Activated naive CD8-positive, alpha-beta T cell treated with anti-CD3 and anti-CD28 coated beads for 36 hours (primary cell): ENCODE results near the gene NPHP3. TPM values are rescaled to one million over a fixed set of nuclear protein-coding genes. Genes with fewer than 3 reads are reported as not detected.

Experiments
- DNase-seq: peaks from one replicate; pipeline ENCODE4 v3.0.0; 2021
- H3K27ac Mint-ChIP-seq: one replicate; pipeline ENCODE4 v1.8.0; 2022; ENCODE audit warnings: mild to moderate bottlenecking, moderate library complexity, mixed read lengths
- H3K27me3 Mint-ChIP-seq: one replicate; pipeline ENCODE4 v1.8.0; 2022; ENCODE audit warnings: mild to moderate bottlenecking, mixed read lengths
- H3K36me3 Mint-ChIP-seq: one replicate; pipeline ENCODE4 v1.8.0; 2021; ENCODE audit warnings: mild to moderate bottlenecking, mixed read lengths
- H3K4me1 Mint-ChIP-seq: one replicate; pipeline ENCODE4 v1.8.0; 2021; ENCODE audit warnings: mixed read lengths
- H3K4me3 Mint-ChIP-seq: one replicate; pipeline ENCODE4 v1.8.0; 2022; ENCODE audit warnings: mild to moderate bottlenecking, moderate library complexity, mixed read lengths
- H3K9me3 Mint-ChIP-seq: one replicate; pipeline ENCODE4 v1.8.0; 2022; ENCODE audit warnings: mixed read lengths
- total RNA-seq, 2 experiments: library from RNA; stranded (reverse); gene quantifications; one replicate each; pipeline ENCODE4 v1.2.3, GENCODE V29; 2021

Gene NPHP3
- total RNA-seq, 2 experiments from 2014 or later, result 7.3 to 8.4 TPM

GRCh38 chr3:132638706-132639105 lies 83.5 kb downstream of the NPHP3 start:
- H3K27ac Mint-ChIP-seq, result no peak overlapping the region
- no peaks in the 10 kb centered on the region for H3K27me3 Mint-ChIP-seq
- H3K36me3 Mint-ChIP-seq, result peaks cover 24% of the 10 kb centered on the region
- no peaks in the 10 kb centered on the region for H3K9me3 Mint-ChIP-seq
- H3K4me3 Mint-ChIP-seq, result no peak overlapping the region
- no peak for DNase-seq
- H3K4me1 Mint-ChIP-seq, result no peaks in the 10 kb centered on the region

DNA sequence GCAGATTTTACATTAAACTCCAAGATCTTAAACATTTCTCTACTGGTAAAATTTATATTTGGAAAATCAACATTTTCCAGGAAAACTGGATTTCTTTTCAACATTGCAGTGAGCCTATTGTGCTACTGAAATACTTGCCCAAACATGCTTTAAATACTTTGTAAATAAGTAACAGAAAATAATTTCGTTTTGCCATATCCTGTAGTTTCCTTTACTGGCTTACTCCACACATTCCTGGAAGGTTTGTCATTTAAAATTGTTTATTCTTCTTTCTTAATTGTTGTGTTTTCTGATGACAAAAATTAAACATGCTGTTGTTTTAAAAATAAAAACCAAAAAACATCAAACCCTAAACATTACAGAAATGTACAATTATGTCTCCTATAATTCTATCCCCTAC lies 84.6 kb downstream of the NPHP3 start:
- no peak overlapping the region for H3K4me3 Mint-ChIP-seq
- no peaks in the 10 kb centered on the region for H3K9me3 Mint-ChIP-seq
- H3K36me3 Mint-ChIP-seq, result peaks cover 30% of the 10 kb centered on the region
- no peaks in the 10 kb centered on the region for H3K27me3 Mint-ChIP-seq
- no peaks in the 10 kb centered on the region for H3K4me1 Mint-ChIP-seq
- no peak overlapping the region for H3K27ac Mint-ChIP-seq
- DNase-seq, result no peak

GRCh38 chr3:132635052-132635451 lies 87.2 kb downstream of the NPHP3 start:
- H3K27ac Mint-ChIP-seq, result no peak overlapping the region
- peaks cover 2% of the 10 kb centered on the region for H3K4me1 Mint-ChIP-seq
- no peaks in the 10 kb centered on the region for H3K27me3 Mint-ChIP-seq
- DNase-seq, result no peak
- no peaks in the 10 kb centered on the region for H3K9me3 Mint-ChIP-seq
- no peak overlapping the region for H3K4me3 Mint-ChIP-seq
- peaks cover 30% of the 10 kb centered on the region for H3K36me3 Mint-ChIP-seq

Other genes starting within 250 kb of the NPHP3 start
- under 1 TPM; 0.10 to 0.18 TPM for gene ACKR4, start 125.1 kb downstream of the NPHP3 start, total RNA-seq
- 10 to 100 TPM; 11.3 to 12.4 TPM for gene ACAD11, start 62.6 kb downstream of the NPHP3 start, total RNA-seq
- gene UBA5, start 62.1 kb downstream of the NPHP3 start, total RNA-seq, result 10 to 100 TPM; 68.9 to 77.6 TPM